GM18951 (cell line): ENCODE data around the gene PATE4.

Experiments
- POLR2A ChIP-seq: IDR thresholded peaks from 4 replicates; pipeline ENCODE4 v1.6.1; 2011; ENCODE audit warnings: mild to moderate bottlenecking; ENCODE audit not compliant: insufficient read length, insufficient read depth; ENCODE audit errors: extremely low read depth
- in situ Hi-C: fragments of 300-500 bp; cut with MboI; formaldehyde crosslinking; loops from one replicate; pipeline ENCODE4 v1.12.0; 2022; ENCODE audit warnings: low sequenced_read_pairs, mixed read lengths, inconsistent platforms; ENCODE audit not compliant: unreplicated experiment

Gene PATE4

GRCh38 chr11:125871391-125872137, 38.4 kb downstream of the PATE4 start:
- no peak for TF ChIP-seq POLR2A
- in situ Hi-C loops: no loop called here

GRCh38 chr11:125872138-125872491, 39.0 kb downstream of the PATE4 start:
- in situ Hi-C loops: no loop called here
- TF ChIP-seq POLR2A: no peak

GRCh38 chr11:125873881-125874555, 40.9 kb downstream of the PATE4 start:
- no peak for TF ChIP-seq POLR2A
- in situ Hi-C loops: no loop called here

- TF ChIP-seq POLR2A: no peak
- in situ Hi-C loops: no loop called here
Measured at GRCh38 chr11:125874556-125875124, 41.5 kb downstream of the PATE4 start.

GRCh38 chr11:125881291-125881690, 48.2 kb downstream of the PATE4 start:
- no peak for TF ChIP-seq POLR2A
- in situ Hi-C loops: no loop called here

GRCh38 chr11:125883375-125883774, 50.3 kb downstream of the PATE4 start:
- in situ Hi-C loops: no loop called here
- TF ChIP-seq POLR2A: no peak

- peak; percentile 42 for TF ChIP-seq POLR2A
- in situ Hi-C loops: no loop called here
Measured at GRCh38 chr11:125886997-125887372, 53.9 kb downstream of the PATE4 start.

GRCh38 chr11:125887373-125888324, 54.5 kb downstream of the PATE4 start, which contains the start of gene HYLS1:
Gene HYLS1, plus strand, starts transcription at chr11:125887668. Its CDS starts 11,701 bp downstream, at chr11:125899369.
- TF ChIP-seq POLR2A: peak; percentile 77
- in situ Hi-C loops: no loop called here
